HG02885 (cell line): Measurements from ENCODE around the gene STAT3.

Experiments
- ATAC-seq: cut with Tn5 transposase; IDR thresholded peaks from one replicate; pipeline ENCODE4 v1.9.1; 2021; ENCODE audit warnings: mild to moderate bottlenecking; ENCODE audit not compliant: unreplicated experiment, poor library complexity

Gene STAT3

DNA sequence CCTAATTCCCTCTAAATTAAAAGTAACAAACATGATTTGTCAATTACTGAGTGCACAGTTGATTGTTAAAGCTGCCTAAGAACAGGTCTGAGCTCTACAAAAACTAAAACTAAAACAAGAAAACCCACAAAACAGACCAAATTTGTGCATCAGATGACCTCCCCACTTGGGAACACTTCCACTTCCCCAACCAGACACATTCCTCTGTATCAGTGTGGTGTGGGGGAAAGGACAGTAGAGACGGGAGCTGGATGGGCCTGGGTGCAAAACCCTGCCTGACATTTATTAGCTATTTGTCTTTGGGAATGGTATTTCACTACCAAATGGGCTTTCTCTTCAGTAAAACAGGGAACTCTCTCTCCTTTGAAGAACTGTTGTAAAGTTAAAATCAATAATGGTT, 29.8 kb downstream of the STAT3 start:
- ATAC-seq, result no peak

DNA sequence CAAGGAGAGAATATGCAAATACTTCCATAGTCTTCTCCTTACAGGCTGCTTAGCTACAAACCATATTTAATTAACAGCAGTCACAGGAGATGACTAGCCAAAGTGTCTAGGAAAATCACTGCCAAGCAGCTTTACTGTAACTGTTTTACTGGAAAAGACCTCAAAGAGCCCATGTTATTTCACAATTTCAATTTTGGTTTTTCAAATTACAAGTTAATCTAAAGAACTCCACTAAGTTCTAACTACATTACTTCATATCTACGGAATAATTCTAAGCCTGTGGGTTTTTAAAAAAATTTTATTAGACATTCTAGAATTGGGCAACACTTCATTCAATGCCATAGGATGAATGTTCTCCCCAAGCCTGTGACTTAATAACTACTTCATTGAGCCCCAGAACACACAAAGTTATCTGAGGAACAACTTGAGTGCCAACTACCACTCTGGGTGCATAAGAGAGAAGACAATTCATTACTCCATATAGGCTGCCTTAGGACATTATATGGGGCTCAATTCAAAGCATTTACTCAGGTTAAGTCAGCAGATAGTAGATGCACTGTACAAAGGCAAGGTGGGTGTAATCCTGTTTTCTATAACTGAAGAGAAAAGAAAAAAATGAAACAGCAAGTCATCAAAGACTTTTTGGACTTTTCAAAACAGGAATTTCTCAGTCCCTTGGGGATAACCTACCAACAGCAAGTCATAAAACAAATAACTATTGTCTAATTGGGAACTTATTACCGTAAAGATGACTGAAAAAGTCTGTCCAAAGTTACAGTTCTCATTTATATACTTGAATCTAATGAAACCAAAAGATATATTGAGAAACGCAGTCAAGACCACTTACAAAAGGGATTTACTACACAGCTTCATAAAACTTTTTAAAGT, 33.0 kb downstream of the STAT3 start:
- no peak for ATAC-seq

DNA sequence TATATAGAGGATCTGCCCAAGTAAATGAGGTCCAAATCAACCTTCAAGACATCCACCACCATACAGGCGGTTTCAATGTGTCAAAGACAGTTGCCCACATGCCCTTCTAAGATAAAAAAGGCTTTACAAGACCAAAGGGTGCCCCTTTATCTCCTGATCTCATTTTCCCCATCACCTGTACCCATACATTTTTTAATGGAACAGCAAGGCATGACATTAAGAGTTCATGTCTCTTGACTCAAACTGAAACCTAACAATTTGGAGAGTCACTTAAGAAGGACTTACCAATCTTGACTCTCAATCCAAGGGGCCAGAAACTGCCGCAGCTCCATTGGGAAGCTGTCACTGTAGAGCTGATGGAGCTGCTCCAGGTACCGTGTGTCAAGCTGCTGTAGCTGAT, 40.1 kb downstream of the STAT3 start:
- ATAC-seq, result no peak

DNA sequence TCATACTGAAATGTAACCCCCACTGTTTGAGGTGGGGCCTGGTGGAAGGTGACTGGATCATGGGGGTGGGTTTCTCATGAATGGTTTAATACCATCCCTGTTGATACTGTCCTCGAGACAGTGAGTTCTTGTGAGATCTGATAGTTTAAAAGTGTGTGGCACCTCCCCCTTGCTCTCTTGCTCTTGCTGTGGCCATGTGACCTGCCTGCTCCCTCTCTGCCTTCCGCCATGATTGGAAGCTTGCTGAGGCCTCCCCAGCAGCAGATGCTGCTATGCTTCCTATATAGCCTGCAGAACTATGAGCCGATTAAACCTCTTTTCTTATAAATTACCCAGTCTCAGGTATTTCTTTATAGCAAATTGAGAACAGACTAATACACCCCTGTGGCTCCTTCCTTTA, 40.6 kb downstream of the STAT3 start:
- no peak for ATAC-seq

DNA sequence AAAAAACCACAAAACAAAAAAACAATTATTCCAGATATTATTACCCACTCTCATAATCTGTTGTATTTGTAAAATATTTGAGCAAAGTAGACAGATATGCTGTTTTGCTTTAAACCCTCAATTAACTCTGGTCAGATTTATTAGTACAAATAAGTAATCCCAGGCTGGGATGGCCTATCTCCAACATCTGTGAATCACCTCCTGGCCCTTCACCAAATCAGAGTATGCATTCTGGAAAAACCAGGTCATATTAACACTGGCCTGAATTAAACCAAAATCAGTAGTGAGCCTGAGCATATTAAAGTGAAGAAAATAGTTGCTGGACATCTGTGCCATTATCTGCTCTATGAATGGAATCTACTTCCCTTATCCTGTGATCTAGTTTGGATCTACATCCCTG, 41.0 kb downstream of the STAT3 start:
- no peak for ATAC-seq

DNA sequence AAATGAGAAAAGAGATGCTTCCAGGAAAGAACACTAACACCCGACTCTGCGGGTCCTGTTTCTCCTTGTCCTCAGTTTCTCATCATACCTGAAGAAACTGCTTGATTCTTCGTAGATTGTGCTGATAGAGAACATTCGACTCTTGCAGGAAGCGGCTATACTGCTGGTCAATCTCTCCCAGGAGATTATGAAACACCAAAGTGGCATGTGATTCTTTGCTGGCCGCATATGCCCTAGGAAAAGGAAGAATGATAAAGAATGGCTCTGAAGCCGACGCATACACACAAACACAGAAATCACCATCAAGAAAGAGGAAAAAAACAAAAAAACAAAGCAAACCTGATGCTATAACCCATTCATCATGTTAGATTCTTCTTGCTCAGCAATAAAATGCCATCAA, 41.8 kb downstream of the STAT3 start:
- no peak for ATAC-seq

DNA sequence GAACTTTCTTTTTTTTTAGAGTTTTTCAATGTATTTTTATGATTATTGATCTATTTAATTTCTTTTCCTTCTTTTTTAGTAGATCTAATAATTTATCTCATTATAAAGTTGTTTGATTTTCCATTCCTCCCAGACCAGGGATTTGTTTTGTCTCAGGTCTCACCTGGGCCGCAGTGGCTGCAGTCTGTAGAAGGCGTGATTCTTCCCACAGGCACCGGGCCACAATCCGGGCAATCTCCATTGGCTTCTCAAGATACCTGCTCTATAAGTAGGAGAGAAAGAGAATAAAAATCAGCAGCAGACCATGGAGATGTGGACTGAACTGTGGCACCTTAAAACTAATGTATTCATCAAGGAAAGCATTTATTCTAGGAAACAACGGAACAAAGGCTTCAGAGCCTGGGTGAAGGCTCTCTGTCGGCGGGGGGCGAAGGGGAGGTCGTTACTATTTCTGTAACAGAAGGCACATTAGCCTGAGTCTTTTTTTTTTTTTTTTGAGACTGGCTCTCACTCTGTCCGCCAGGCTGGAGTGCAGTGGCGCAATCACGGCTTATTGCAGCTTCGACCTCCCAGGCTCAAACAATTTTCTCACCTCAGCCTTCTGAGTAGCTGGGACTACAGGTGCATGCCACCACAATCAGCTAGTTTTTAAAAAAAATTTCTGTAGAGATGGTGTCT, 42.7 kb downstream of the STAT3 start:
- no peak for ATAC-seq

DNA sequence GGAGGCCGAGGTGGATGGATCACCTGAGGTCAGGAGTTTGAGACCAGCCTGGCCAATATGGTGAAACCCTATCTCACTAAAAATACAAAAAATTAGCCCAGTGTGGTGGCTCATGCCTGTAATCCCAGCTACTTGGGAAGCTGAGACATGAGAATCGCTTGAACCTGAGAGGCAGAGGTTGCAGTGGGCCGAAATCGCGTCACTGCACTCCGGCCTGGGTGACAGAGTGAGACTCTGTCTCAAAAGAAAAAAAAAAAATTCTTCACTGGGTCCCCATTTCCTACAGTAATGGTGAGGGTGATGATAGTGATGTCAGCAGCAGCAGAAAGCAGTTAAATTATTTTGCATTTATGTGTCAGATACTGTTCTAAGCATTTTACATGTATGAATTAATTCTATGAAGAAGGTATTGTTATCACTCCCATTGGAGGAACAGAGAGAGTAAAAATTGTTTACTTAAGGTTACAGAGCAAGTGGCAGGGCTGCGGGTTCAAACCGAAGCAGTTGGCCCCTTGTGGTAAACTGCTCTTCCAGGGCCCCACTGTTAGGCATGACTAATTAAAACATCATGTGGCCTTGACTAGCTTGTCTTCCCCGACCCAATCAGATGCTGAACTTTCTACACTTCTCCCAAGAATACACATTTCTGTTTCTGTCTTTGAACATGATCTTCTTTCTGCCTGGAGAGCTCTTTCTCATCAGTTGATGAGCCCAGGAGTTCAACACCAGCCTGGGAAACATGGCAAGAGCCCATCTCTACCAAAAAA, 45.8 kb downstream of the STAT3 start:
- no peak for ATAC-seq

DNA sequence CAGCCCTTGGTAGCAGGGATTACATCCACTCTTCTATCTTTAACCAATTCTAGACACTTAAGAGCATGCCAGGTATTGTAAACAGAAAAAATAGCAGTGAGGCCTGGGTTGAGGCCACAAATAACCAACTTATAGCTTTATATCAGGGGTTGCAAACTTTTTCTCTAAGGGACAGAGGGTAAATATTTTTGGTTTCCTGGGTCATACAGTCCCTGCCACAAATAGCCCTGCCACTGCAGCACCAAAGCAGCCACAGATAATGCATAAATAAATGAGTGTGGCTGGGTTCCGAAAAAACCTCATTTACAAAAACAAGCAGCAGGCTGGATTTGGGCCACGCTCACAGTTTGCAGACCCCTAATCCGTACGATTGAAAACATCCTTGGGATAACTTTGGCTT, 46.7 kb downstream of the STAT3 start:
- no peak for ATAC-seq

DNA sequence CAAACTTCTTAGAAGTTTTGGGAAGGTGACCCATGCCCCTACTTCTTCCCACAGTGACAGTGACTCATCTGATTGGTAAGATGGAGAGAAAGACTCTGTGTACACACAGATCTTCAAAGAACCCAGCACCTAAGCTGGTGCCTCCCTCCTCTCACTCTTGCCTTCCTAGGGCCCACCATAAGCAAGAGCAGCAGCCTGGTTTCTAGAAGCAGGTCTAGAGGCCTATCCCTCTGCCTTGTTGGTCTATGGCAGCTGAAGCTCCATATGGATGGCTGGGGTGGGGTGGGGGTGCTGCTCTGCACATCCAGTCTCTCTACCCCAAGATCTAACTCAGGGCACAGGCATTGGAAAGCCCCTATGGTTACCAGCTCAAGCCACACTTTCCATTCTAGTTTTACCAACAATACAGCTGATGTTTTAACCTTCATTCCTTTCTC, 47.5 kb downstream of the STAT3 start:
- ATAC-seq, result no peak

DNA sequence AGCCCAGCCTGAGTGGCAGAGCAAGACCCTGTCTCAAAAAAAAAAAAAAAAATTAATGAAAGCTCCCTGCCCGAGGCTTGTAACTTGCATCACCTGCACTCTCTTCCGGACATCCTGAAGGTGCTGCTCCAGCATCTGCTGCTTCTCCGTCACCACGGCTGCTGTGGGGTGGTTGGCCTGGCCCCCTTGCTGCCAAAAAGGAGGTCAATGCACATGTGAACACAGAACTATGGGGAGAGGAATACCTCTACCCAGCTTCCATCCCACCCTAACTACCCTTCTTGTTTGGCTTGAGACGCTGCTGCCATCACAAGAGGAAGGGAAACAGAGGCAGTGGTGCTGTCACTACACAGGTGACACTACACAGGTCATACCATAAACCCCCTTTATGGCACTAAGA, 49.0 kb downstream of the STAT3 start:
- no peak for ATAC-seq

DNA sequence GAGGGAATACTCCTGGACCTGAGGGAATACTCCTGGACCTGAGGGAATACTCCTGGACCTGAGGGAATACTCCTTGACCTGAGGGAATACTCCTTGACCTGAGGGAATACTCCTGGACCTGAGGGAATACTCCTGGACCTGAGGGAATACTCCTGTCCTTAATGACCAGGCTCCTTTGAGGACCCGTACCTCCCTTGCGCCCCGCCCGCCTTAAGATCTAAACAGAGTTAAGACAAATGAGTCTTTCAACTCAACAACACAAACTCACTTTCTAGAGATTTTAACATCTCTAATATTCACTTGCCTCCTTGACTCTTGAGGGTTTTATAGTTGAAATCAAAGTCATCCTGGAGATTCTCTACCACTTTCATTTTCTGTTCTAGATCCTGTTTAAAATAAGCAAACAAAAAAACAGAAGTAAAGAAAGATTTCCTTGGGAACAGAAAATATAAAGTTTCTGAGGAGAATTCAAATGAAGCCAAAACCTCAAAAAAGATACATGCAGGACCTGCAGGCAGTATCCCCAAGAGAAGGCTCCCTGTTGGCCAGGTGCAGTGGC, 49.7 kb downstream of the STAT3 start:
- ATAC-seq, result no peak

DNA sequence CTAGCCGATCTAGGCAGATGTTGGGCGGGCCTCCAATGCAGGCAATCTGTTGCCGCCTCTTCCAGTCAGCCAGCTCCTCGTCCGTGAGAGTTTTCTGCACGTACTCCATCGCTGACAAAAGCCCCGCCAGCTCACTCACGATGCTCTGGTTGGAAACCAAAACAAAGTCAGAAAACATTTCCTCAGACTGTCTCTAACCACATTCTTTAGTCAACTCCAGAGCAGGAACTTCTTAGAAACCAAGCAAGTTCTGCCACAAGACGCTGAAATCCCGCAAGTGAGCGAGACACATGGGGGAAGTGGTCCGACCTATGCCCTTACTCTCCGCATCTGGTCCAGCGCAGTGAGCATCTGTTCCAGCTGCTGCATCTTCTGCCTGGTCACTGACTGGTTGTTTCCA, 50.8 kb downstream of the STAT3 start:
- peak; percentile 61 for ATAC-seq

DNA sequence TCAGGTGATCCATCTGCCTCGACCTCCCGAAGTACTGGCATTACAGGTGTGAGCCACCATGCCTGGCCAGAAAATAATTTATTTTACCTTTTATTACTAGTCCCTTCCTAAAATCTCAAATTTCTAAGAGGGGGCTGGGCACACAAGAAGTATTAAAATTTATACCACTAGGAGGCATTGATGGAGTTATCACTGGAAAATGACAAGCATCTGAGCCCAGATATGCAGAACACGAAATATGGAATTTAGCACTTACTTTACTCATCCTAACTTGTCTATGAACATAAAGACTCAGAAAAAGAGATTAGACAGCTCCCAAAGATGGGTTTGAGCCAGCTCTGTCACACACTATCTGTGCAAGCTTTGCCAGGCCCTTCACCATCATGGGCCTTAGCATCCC, 53.6 kb downstream of the STAT3 start:
- ATAC-seq, result no peak

DNA sequence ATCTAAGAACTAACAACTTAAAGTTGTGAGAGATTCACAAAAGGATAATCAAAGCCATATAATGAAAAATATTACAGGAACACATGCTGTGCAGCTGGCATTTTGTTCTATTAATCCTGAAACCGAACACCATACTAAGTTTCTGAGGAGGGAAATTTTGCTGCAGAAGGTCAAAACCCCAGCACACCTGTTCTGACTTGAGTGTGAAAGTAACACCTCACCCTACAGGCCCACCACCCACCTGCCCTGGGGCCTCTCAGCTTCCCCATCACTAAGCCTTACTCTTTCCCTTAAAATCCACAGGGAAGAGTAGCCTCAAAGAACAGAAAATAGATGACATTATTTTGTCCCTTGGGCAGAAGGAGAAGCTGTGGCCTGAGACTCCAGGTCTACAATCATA, 55.2 kb downstream of the STAT3 start:
- no peak for ATAC-seq

DNA sequence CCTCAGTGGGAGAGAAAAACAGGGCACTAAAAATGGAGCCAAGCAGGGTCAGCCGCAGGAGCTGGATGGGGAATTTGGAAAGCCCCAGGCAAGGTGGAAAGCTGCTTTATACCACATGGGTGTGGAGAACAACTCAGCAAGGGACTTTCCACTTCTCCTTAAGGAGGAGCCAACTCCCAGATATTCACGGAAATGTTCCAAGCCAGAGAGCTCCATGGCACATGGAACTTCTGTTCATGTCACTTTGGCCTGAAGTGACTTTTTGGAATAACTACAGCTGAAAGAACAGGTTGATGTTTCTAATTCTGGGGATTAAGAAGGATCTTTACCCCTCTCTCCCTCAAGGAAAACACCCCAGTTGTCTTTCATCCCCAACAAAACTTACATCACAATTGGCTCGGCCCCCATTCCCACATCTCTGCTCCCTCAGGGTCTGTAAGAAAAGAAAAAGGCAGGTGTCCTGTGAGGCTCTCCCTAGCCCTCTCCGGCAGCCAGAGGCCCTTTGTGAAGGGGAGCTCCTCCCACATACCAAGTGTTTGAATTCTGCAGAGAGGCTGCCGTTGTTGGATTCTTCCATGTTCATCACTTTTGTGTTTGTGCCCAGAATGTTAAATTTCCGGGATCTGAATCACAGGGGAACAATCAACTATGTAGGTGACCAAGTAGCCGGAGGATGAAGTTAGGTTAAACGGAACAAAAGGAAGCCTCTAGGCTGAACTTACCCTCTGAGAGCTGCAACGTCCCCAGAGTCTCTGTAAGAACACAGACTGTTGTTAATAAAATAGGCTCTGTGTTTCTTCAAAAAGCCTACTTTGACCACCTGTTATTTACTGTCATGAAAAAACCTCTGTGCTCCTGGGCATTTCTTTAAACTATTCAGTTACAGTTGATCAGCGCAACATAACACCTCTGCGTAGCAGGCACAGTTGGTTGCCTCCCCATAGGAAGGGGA, 58.9 kb downstream of the STAT3 start:
- no peak for ATAC-seq

DNA sequence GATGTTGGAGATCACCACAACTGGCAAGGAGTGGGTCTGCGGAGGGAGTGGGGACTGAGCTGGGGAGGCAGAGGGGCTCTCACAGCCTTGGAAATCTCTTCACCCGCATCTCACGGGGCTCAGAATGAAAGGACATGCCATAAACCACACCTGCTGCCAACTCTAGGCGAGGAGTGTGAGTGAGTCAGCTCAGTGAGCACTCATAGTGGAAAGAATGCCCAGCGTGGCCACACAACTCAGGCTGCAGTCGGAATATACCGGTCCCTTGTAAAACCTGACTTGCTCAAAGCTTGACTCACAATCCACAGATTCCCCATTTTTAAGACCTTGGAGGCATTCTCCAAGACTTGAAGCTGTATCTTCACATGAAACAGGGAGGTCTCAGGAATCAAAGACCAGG, 63.2 kb downstream of the STAT3 start:
- no peak for ATAC-seq

DNA sequence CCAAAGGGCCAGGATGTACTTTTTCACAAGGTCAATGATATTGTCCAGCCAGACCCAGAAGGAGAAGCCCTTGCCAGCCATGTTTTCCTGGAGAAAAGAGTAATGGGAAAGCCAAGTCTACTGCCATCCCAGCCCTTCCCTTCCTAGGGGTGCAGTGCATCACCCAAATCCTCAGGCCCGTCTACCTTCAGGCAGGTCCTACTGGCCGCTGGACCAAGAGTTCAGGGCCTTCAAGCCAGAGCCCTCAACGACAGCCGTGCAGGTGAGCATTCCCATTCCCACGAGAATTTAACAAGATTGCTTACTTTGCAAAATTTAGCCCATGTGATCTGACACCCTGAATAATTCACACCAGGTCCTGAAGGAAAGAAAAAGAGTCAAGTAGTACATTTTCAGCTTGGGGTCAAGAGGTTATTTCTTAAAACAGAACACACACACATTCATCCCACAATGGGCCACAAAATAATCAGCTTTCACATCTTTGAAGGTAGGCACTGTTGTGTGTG, 64.9 kb downstream of the STAT3 start:
- no peak for ATAC-seq
